Measurements from ENCODE around the gene TLE6.

The TLE6 gene

GRCh38 chr19:3019211-3019854 is 42.0 kb downstream of the TLE6 start:
- H3K4me3 ChIP-seq (ENCODE audit: low read depth, low read length): no peak overlapping the region
- ChIA-PET POLR2A (no interaction called here), CTCF (no interaction called here)
- TF ChIP-seq CTCF (IDR thresholded peaks at IDR 0.05; ENCODE audit: insufficient read depth, low read length, missing control alignments): no peak
- no peak for DNase-seq (ENCODE audit: low read depth, low spot score)

- CTCF ChIA-PET: interaction anchor here (0.8 kb wide), 1 partner anchor 55 kb away, joined by 4 read pairs; no protein-coding TSS in a partner anchor
- H3K4me3 ChIP-seq (ENCODE audit: low read depth, low read length): no peak overlapping the region
- DNase-seq (ENCODE audit: low read depth, low spot score): no peak
- POLR2A ChIA-PET: no interaction called here
- no peak for TF ChIP-seq CTCF (IDR thresholded peaks at IDR 0.05; ENCODE audit: insufficient read depth, low read length, missing control alignments)
Measured at GRCh38 chr19:3020321-3020960, 43.1 kb downstream of the TLE6 start.

GRCh38 chr19:3024509-3024869 is 47.1 kb downstream of the TLE6 start:
- DNase-seq (ENCODE audit: low read depth, low spot score): no peak
- TF ChIP-seq CTCF (IDR thresholded peaks at IDR 0.05; ENCODE audit: insufficient read depth, low read length, missing control alignments): no peak
- no peak overlapping the region for H3K4me3 ChIP-seq (ENCODE audit: low read depth, low read length)
- ChIA-PET POLR2A (no interaction called here), CTCF (interaction anchor here (1.2 to 1.5 kb wide), 2 partner anchors 51 to 85 kb away, joined by 3 to 5 read pairs; no protein-coding TSS in a partner anchor)

GRCh38 chr19:3024870-3025548 is 47.6 kb downstream of the TLE6 start:
- ChIA-PET POLR2A (no interaction called here), CTCF (interaction anchor here (1.2 to 1.5 kb wide), 2 partner anchors 51 to 84 kb away, joined by 3 to 5 read pairs; no protein-coding TSS in a partner anchor)
- no peak for TF ChIP-seq CTCF (IDR thresholded peaks at IDR 0.05; ENCODE audit: insufficient read depth, low read length, missing control alignments)
- H3K4me3 ChIP-seq (ENCODE audit: low read depth, low read length): no peak overlapping the region
- no peak for DNase-seq (ENCODE audit: low read depth, low spot score)

GRCh38 chr19:3025549-3025886 is 48.2 kb downstream of the TLE6 start:
- no peak for TF ChIP-seq CTCF (IDR thresholded peaks at IDR 0.05; ENCODE audit: insufficient read depth, low read length, missing control alignments)
- no peak overlapping the region for H3K4me3 ChIP-seq (ENCODE audit: low read depth, low read length)
- DNase-seq (ENCODE audit: low read depth, low spot score): no peak
- CTCF ChIA-PET: interaction anchor here (1.5 kb wide), 1 partner anchor 84 kb away, joined by 3 read pairs; no protein-coding TSS in a partner anchor
- POLR2A ChIA-PET: no interaction called here

- DNase-seq (ENCODE audit: low read depth, low spot score): no peak
- H3K4me3 ChIP-seq (ENCODE audit: low read depth, low read length): no peak overlapping the region
- no peak for TF ChIP-seq CTCF (IDR thresholded peaks at IDR 0.05; ENCODE audit: insufficient read depth, low read length, missing control alignments)
- CTCF ChIA-PET: no interaction called here
- POLR2A ChIA-PET: no interaction called here
Measured at GRCh38 chr19:3026768-3027167, 49.4 kb downstream of the TLE6 start.

All from AG04449 (cell line).